ENCODE measurements around the gene SIX5. TPM values are rescaled to one million over a fixed set of nuclear protein-coding genes. Genes with fewer than 3 reads are reported as not detected.

The SIX5 gene
- total and polyA plus RNA-seq, 9 of the 15 experiments (the other 6 are each of a cell fraction or from before 2014, with no cell fraction given), result 1.4 to 17.2 (median 7.4) TPM; not detected in 2

DNA sequence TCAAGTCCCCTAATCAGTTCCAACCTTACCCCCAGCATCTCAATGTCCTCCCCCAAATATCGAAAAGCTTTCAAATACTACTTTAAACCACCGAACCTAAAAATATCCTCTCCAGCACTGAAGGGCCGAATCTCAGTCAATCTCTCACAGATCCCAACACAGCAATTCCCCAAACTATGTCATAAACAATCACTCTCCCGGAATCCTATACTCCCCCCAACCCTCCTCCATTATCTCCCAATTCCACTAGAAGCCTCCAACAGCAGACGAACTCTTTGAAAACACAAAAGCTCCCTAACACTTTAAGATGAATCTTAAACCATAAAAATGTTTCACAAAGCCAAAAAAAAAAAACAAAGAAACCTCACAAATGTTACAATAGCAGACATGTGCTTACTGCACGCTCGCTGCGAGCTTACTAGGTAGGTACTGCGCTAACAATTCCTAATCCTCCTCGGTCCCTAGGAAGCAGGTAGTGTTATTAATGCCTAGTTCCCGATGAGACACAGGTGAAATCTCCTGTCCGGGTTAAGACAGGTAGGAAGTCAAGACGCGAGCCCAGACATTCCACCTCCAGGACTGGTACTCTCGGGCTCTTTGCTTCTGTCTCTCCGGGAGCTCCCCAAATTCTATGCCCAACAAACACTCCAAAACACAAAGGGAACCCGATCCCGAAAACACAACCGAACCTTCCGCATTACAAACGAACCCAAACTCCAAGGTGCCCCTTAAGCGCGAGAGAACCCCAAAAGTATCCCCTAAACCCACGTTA, 52.5 kb downstream of the SIX5 start (continued):
- TF ChIP-seq FOXM1 (IDR thresholded peaks at IDR 0.05; ENCODE audit: low read depth) (no peak), FOXM1 (CRISPR knock-in tag; IDR thresholded peaks at IDR 0.05; ENCODE audit: low read depth) (no peak), NFIX (CRISPR knock-in tag; IDR thresholded peaks at IDR 0.05; ENCODE audit: low read depth) (no peak), ERF (CRISPR knock-in tag; IDR thresholded peaks at IDR 0.05) (no peak), DACH1 (IDR thresholded peaks at IDR 0.05; ENCODE audit: partially characterized antibody) (no peak), ELF2 (CRISPR knock-in tag; IDR thresholded peaks at IDR 0.05) (no peak), SLC30A9 (CRISPR knock-in tag; IDR thresholded peaks at IDR 0.05) (no peak), KLF13 (tag; IDR thresholded peaks at IDR 0.05; ENCODE audit: borderline replicate concordance, low read depth) (no peak), GTF2F1 (IDR thresholded peaks at IDR 0.05; ENCODE audit: low read depth, low read length) (no peak), HNRNPL (IDR thresholded peaks at IDR 0.05; ENCODE audit: low read depth, low read length) (no peak), ZNF592 (IDR thresholded peaks at IDR 0.05) (no peak), ZNF263 (CRISPR knock-in tag; IDR thresholded peaks at IDR 0.05; ENCODE audit: borderline replicate concordance) (no peak), HMGN3 (IDR thresholded peaks at IDR 0.05; ENCODE audit: borderline replicate concordance, extremely low read depth, insufficient read length, low read depth, low read length) (no peak), PCBP2 (IDR thresholded peaks at IDR 0.05; ENCODE audit: low read depth, low read length, poor library complexity, severe bottlenecking) (no peak), HEY1 (CRISPR knock-in tag; IDR thresholded peaks at IDR 0.05; ENCODE audit: borderline replicate concordance) (no peak)
- TF ChIP-seq, protein P1, sequence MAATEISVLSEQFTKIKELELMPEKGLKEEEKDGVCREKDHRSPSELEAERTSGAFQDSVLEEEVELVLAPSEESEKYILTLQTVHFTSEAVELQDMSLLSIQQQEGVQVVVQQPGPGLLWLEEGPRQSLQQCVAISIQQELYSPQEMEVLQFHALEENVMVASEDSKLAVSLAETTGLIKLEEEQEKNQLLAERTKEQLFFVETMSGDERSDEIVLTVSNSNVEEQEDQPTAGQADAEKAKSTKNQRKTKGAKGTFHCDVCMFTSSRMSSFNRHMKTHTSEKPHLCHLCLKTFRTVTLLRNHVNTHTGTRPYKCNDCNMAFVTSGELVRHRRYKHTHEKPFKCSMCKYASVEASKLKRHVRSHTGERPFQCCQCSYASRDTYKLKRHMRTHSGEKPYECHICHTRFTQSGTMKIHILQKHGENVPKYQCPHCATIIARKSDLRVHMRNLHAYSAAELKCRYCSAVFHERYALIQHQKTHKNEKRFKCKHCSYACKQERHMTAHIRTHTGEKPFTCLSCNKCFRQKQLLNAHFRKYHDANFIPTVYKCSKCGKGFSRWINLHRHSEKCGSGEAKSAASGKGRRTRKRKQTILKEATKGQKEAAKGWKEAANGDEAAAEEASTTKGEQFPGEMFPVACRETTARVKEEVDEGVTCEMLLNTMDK (IDR thresholded peaks at IDR 0.05; ENCODE audit: borderline replicate concordance, insufficient read depth, low read depth, low read length, poor library complexity, severe bottlenecking), result no peak
- TF ChIP-seq, protein P2, sequence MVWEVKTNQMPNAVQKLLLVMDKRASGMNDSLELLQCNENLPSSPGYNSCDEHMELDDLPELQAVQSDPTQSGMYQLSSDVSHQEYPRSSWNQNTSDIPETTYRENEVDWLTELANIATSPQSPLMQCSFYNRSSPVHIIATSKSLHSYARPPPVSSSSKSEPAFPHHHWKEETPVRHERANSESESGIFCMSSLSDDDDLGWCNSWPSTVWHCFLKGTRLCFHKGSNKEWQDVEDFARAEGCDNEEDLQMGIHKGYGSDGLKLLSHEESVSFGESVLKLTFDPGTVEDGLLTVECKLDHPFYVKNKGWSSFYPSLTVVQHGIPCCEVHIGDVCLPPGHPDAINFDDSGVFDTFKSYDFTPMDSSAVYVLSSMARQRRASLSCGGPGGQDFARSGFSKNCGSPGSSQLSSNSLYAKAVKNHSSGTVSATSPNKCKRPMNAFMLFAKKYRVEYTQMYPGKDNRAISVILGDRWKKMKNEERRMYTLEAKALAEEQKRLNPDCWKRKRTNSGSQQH (CRISPR knock-in tag; IDR thresholded peaks at IDR 0.05), result no peak
- TF ChIP-seq, protein P3, sequence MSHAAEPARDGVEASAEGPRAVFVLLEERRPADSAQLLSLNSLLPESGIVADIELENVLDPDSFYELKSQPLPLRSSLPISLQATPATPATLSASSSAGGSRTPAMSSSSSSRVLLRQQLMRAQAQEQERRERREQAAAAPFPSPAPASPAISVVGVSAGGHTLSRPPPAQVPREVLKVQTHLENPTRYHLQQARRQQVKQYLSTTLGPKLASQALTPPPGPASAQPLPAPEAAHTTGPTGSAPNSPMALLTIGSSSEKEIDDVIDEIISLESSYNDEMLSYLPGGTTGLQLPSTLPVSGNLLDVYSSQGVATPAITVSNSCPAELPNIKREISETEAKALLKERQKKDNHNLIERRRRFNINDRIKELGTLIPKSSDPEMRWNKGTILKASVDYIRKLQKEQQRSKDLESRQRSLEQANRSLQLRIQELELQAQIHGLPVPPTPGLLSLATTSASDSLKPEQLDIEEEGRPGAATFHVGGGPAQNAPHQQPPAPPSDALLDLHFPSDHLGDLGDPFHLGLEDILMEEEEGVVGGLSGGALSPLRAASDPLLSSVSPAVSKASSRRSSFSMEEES (CRISPR knock-in tag; IDR thresholded peaks at IDR 0.05), result no peak
